Central memory CD4-positive, alpha-beta T cell (primary cell): ENCODE measurements around the gene LSM7.
"Not testable (repeated sequence)": the region's sequence is repeated elsewhere in the genome, so short reads cannot be mapped to it uniquely, and the experiment has no call there.

Experiments used
- DNase-seq: peaks from one replicate; pipeline ENCODE4 v3.0.0; 2022

LSM7 gene

DNA sequence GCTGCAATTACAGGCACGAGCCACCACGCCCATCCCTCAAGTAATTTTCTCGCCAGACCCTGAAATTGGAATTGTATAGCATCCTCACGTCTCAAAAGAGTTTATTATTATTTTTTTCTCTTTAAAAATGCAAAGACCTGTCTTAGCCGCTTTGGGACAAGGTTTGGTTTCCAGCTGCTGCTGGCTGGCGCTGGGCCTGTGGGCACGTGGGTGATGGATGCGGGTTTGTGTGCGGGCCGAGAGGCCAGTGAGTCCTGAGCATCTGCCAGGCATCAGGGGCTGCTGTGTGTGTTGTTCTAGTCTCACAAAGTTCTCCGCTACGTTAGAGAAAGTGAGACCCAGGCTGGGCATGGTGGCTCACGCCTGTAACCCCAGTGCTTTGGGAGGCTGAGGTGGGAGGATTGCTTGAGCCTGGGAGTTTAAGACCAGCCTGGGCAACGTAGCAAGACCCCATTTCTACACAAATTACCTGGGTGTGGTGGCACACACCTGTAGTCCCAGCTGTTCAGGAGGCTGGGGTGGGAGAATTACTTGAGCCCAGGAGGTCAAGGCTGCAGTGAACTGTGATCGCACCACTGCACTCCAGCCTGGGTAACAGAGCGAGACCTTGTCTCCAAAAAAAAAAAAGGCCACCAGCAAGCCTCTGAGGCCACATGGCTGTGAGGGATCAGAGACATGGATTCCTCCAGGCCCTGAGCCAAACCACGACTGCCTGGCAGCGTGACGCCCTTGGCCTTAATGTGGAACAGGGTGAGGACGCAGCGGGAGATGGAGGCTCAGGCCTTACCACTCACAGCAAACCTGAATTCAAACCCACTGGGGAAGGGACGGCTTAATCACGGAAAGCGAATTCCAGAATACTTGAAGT is 27.0 kb upstream of the LSM7 start:
- DNase-seq, result no peak

DNA sequence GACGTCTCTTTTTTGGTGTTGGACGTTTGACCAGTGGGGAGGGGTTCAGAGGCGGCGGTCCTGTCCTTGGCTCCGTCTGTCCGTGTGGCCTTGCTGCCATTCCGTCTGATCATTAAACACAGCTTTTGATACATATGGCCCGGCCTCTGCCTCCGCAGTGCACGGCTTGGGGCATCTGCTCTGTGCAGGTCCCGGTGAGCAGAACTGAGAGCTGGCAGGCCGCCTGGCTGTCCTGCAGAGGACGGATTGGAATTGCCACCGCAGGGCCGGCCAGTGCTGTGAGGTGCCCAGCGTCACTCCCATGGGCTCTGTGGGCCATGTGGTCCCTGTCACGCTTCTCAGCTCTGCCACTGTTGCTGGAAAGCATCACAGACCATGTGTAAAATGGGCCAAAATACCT is 26.3 kb upstream of the LSM7 start:
- no peak for DNase-seq

DNA sequence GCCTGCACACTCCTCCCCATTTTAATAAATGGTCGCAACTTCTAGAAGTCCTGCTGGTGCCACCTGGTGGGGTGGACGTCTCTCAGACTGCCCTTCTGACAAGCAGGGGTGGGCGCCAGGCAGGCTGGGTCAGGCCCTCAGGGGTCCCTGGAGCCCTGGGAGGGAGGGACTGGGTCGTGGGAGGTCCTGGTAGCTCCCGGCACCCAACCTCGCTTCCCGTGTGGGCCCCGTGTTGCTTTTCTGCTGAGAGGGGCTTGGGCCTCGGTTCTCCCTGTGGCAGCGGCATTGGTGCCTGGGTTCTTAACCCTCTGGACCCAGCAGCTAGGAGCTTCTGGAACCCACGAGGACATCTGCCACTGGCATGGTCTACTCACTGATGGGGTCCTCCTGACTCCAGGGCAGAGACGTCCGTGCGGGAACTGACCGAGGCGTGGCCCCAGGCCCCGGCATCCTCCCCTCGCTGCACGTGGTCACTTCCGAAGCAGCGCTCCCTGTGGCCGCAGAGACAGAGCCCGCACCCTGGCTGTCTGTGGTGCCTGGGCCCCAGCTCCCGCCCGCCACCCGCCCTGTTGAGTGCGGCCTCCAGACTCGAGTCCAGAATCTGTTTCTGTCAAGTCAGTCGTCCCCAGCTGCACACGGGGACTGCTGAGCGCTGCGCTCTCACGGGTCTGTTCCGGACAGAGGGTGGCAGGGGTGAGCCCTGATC is 25.7 kb upstream of the LSM7 start:
- no peak for DNase-seq

DNA sequence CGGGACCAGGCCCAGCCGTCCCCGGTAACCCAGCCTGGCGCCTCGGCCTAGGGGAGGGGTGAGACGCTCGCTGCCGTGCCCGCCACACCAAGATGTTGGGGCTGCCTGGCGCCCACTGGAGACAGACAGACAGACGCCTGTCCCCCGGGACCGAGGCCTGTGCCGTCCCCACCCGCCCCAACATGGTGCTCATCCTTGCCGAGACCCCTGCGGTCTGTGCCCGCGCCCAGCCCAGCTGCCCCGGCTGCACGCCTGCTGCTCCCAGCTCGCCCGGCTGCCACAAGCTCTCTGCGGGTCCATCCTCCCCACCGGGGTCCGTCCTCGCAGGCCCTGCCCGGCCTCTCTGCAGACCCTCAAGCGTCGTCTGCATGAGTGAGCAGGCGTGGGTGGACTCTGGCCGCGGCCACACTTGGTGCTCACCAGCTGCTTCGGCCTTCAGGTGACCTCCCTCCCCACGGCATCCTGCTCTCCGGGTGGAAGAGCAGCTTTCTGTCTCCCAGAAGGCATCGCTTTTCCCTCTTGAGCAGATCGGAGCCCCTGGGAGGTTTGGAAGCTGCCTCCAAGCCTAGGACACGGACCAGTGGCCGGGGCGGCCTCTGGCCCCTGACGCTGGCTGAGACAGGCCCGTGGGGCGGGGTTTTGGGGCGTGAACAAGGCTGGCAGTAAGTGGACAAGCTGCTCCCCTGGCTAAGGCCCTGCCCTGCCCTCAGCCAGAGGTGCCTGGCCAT is 24.9 kb upstream of the LSM7 start:
- DNase-seq, result no peak

DNA sequence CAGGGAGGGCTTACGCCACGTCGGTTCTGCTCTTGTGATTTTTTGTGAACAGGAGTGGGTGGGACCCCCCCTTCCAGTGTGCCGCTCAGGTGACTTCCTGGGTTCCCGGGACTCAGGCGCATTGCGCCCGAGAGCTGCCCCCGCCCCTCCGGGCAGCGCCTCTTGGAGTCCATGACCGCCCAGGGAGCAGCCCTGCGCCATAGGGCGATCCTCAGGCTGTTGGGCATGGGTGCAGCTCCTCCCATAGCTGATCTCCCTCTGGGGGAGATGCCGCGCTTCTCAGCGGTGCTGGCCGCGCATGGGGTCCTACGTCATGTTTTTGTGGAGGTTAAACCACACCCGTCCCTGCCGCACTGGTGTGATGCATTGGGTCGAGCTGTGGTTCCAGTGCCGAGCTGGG is 23.7 kb upstream of the LSM7 start:
- DNase-seq, result no peak

DNA sequence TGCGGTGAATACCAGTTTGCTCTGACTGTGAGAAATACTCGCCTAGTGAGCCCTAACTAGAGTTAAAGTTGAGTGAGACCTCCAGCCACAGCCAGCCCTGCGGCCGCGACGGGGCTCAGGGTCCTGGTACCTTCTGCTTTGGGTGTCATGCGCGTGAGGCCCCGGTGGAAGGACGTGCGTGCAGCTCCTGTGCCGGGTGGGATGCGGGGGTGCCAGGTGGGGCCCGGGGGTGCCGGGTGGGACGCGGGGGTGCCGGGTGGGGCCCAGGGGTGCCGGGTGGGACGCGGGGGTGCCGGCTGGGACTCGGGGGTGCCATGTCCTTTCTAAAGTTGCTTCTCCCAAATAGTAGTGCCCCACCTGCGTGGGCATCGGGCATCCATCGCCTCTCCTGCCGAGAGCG is 23.2 kb upstream of the LSM7 start:
- DNase-seq, result no peak

DNA sequence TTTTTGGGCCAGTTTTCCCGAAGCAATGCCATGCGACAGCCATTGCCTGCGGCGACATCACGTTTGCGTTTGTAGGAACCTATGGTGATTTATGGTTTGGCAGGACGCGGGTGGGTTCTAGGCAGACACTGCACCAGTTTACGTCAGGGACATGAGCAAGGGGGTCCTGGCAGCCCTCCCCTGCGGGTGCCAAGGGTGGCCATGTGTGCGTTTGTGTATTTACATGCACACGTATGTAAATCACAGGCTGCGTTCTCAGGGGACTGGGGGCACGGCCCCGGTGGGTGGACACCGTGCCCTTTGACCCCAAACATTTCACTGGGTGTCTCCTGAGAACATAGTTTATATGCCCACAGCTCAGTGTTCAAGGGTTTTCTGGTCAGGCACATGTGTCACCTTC is 22.3 kb upstream of the LSM7 start:
- DNase-seq, result no peak

DNA sequence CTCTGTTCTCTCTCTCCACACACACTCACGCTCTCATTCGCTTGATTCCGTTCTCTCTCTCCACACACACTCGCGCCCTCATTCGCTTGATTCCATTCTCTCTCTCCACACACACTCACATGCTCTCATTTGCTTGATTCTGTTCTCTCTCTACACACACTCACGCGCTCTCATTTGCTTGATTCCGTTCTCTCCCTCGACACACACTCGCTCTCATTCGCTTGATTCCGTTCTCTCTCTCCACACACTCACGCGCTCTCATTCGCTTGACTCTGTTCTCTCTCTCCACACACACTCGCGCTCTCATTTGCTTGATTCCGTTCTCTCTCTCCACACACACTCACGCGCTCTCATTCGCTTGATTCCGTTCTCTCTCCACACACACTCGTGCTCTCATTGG is 21.4 kb upstream of the LSM7 start:
- DNase-seq, result not testable (repeated sequence)

DNA sequence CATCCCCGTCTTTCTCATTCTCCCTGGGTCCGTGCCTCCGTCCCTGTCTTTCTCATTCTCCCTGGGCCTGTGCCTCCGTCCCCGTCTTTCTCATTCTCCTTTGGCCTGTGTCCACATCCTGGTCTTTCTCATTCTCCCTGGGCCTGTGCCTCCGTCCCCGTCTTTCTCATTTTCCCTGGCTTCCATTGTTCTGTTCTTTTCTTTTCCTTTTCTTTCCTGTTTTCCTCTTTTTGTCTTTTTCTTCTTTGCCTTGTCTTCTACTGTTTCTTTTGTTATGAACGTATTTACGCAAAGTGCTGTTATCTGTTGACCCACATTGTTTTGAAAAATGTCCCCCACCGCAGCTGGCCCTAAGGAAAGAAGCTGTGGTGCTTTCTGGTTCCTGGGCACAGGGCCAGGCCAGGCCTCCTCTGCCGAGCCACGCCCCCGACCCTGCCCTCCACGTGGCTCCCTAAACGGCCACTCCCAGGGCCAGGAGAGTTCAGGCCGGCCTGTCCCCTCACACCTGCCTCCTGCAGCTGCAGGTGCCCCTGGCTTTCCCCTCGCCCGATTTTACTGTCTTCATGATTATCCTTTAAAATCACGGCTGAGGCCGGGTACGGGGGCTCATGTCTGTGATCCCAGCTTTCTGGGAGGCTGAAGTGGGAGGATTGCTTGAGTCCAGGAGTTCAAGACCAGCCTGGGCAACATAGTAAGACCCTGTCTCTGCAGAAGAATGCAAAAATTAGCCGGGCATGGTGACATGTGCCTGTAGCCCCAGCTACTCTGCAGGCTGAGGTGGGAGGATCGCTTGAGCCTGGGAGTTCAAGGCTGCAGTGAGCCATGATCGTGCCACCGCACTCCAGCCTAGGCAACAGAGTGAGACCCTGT is 17.6 kb upstream of the LSM7 start:
- DNase-seq, result no peak

DNA sequence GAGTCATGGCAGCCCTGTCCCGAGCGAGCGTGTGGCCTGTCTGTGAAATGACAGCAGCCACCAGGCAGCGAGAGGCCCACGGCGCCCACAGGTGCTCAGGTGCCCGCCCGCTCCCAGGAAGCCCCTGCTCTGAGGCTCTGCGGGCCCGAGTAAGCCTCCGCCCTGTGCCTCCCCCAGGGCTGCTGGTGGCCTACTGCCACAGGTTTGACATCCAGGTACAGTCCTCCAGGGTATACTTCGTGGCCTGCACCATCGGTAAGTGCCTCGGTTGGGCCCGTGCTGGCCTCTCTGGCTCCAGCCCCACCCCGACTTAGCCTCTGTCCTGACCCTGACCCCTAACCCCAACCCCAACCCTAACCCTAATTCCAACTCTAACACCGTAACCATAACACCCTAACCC is 16.7 kb upstream of the LSM7 start:
- no peak for DNase-seq

DNA sequence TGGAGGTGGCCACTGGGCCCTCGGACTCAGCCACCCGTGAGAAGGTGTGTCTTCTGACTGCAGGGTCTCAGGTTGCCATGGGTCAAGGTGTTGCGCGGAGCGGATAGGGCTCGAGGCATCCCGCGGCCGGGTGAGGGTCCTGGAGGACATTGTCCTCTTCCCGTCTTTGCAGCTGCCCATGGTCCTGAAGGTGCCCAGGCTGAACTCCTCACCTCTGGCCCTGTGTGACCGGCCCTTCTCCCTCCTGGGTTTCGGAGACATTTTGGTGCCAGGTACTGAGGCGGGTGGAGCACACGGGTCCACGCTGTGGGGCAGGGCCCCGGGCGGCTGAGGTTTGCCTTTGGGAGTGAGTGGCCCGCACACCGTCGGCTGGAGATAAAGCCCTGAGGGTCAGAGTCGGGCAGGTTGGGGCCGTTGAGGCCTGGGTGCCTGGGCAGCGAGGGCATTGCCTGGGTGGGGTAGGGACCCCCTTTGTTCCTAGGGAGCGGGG is 16.0 kb upstream of the LSM7 start:
- DNase-seq, result no peak

DNA sequence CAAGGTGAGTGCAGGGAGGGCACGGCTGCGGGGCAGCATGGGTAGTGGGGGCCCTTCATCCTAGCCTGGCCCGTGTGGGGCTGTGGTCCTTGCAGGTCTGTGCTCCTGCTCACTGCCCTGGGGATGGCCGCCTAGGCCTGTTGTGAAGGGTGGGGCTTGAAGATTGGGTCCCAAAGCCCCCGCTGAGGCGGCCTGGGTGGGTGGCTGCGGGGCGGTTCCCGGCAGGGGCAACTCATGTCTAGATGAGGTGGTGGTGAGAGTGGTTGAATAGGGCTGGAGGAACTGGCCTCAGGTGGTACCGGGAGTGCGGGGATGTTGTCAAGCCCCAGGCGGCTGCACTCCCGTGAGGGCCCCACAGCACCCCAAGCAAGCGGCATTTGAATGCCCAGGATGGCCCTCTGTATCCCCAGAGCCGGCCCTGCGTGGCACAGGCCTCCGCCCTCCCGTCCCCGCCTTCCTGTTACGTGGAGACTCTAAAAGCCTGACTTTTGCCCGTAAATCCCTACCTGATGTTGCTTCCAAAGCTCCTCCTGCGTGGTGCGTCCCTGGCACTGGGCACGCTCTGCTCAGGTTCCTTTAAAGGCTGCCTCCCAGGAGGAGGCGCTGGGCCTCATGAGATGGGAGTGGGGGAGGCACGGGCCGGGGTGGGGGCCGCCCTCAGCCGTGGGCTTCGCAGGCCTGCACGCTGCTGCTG is 15.1 kb upstream of the LSM7 start:
- DNase-seq, result no peak

DNA sequence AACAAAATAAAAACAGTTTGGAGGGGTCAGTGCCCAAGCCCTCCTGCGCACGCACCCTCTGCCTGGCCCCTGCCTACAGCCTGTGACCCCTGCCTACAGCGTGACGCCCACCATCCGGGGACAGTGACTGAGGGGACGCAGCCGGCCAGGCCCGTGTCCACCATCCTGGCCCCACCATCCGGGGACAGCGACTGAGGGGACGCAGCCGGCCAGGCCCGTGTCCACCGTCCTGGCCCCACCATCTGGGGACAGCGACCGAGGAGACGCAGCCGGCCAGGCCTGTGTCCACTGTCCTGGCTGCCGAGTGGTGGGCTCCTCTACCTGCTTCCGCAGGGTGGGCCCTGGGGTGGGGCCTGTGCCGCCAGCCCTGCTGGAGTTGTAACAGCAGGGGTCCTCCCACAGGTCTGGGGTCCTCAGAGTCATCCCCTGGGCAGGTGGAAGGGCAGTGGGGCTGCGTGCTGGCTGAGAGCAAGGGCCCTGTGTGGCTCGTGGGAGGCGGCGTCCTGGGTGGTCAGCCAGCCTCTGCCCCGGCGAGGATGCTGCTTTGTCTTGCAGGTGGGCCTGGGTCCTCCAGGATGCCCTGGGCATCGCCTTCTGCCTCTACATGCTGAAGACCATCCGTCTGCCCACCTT is 14.4 kb upstream of the LSM7 start:
- no peak for DNase-seq

DNA sequence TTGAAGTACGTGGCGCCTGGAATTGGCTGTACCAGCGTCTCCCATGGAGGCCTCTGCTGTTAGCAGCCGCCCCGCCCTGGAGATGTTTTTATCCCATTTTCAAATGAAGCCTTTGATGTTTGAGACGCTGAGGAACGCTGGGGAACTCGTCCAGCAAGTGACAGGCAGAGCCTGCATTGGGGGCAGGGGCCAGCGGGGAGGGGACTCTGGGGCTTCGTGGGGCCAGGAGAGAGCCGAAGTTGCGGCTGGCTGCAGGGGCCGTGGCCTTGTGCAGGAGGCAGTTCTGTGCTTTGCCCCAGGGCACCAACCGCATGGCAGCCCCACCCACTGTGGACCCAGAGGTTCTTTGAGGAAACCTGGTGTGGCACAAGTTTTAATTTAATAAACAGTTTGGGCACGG is 13.6 kb upstream of the LSM7 start:
- DNase-seq, result no peak

DNA sequence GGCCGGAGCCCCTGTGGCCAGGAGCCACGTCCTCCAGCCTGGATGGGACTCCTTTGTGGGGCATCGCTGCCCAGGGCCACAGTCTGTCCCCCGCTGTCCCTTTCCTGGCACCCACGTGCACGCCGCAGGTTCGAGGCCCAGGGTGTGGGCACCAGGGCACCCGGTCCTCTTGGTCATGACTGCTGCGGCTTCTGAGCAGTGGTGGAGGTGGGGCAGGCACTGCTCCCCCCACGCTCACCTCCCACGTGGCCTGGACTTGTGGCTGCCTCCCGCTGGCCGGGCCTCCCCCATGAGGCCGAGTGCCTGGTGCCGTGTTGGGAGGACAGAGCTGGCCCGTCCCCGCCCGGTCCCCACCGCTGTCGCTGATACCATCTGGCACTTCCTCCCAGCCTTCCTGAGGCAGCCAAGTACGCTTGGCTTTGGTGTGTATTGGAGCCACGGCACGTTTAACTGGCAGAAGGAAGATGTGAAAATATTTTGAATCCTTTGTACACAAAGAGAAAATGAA is 12.9 kb upstream of the LSM7 start:
- DNase-seq, result no peak

DNA sequence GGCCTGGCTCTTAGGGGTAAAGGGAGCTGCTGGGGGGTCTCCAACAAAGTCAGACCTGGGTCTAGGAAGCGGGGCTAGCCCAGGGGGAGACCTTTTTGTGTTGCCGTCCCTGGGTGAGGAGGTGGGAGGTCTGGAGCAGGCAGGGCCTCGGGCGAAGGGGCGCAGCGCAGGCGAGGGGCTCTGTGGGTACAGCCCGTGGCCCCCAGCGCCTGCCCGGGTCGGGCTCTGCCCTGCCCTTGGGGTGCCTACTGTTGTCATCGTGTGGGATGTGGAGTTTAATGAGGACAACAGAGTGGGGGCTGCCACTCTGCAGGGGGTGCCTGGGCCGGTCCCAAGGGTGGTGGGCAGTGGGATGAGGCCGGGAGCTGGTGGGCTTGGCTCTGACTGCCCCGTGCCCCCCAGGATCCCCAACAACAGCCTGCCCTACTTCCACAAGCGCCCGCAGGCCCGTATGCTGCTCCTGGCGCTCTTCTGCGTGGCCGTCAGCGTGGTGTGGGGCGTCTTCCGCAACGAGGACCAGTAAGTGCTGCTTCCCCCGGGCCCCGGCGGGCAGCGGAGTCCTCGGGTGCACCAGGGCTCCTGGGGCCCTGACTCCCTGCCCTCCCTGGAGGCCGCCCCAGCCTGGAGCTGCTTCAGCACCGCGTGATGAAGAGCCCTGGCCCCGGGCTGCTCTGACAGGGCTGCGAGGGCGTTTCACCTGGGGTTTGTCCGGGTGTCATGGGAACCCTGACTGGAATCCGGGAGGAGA is 12.3 kb upstream of the LSM7 start:
- DNase-seq, result no peak

DNA sequence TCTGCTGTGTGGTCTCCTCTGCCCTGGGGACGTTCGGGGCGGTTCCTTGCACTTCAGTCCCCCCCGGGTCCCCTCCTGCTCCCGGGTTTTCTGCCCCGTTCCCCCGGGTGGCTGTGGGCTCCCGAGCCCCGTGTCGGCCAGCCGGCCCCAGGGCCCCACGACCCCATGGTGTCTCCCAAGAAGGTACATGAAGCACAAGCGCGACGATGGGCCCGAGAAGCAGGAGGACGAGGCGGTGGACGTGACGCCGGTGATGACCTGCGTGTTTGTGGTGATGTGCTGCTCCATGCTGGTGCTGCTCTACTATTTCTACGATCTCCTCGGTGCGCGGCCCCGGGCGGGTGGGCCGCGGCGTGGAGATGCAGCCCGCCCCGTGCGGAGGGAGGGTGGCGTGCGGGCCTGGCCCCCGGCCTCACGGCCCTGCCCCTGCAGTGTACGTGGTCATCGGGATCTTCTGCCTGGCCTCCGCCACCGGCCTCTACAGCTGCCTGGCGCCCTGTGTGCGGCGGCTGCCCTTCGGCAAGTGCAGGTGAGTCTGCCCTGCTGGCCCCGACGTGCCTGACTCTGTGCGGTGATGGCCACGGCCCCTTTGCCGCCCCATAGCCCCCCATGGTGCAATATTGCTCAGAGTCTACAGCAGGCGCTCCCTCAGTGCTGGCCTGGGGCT is 11.4 kb upstream of the LSM7 start:
- no peak for DNase-seq

DNA sequence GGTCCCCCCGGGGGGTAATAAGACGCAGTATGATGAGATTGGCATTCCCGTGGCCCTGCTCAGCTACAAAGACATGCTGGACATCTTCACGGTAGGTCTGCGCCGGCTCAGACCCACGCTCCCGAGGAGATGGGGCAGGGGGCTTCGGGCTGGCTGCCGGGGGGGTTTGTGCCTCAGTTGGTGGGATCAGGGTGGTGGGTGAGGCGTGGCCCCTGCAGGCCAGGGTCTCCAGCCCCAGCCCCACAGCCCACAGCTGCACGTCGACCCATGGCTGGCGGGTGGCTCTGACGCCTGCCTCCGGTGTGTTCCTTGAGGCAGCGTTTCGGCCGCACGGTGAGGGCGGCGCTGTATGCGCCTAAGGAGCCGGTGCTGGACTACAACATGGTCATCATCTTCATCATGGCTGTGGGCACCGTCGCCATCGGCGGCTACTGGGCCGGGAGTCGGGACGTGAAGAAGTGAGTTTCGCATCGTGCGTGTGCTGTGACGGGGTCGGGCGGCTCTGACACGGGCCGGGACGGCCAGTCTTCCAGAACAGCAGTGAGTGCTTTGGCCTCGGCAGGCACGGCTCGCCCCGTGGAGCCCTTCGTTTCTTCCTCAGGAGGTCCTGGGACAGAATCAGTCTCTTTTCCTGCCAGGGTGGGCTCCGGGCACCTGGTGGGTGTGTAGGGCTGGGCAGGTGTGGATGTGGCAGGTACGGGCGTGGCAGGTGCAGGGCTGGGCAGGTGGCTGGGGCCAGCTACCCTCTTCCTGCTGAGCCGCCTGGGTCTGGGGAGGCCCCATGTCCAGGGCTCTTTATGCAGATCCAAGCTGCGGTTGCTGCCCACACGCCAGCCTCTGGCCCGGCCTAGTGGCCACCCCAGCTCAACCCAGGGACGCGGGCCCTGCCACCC is 10.6 kb upstream of the LSM7 start:
- DNase-seq, result no peak
